GM19025 (cell line): ENCODE measurements around the gene SCAI.
"Not testable (repeated sequence)": the region's sequence is repeated elsewhere in the genome, so short reads cannot be mapped to it uniquely, and the experiment has no call there.

Experiments used
- ATAC-seq: cut with Tn5 transposase; IDR thresholded peaks from one replicate; pipeline ENCODE4 v1.9.1; 2021; ENCODE audit warnings: mild to moderate bottlenecking, low read depth, moderate library complexity; ENCODE audit not compliant: unreplicated experiment

Gene SCAI

GRCh38 chr9:125150349-125151245 lies 7.3 kb upstream of the SCAI start:
- no peak for ATAC-seq

- no peak for ATAC-seq
Measured at GRCh38 chr9:125147401-125147951, 4.1 kb upstream of the SCAI start.

GRCh38 chr9:125146247-125146646 lies 2.9 kb upstream of the SCAI start:
- no peak for ATAC-seq

GRCh38 chr9:125145425-125145824 lies 2.1 kb upstream of the SCAI start:
- no peak for ATAC-seq

- ATAC-seq, result no peak
Measured at GRCh38 chr9:125142560-125143376, 560 bp downstream of the SCAI start.

GRCh38 chr9:125141751-125142150 lies 1.6 kb downstream of the SCAI start:
- no peak for ATAC-seq

- ATAC-seq, result no peak
Measured at GRCh38 chr9:125141251-125141650, 2.1 kb downstream of the SCAI start.

- no peak for ATAC-seq
Measured at GRCh38 chr9:125140576-125140975, 2.8 kb downstream of the SCAI start.

GRCh38 chr9:125137200-125137599 lies 6.1 kb downstream of the SCAI start:
- ATAC-seq, result no peak

- ATAC-seq, result no peak
Measured at GRCh38 chr9:125134976-125135375, 8.4 kb downstream of the SCAI start.

GRCh38 chr9:125133403-125134329 lies 9.7 kb downstream of the SCAI start:
- no peak for ATAC-seq

GRCh38 chr9:125131778-125132177 lies 11.6 kb downstream of the SCAI start:
- ATAC-seq, result no peak

GRCh38 chr9:125126019-125126746 lies 17.1 kb downstream of the SCAI start:
- peak; percentile 85 for ATAC-seq

GRCh38 chr9:125125523-125125922 lies 17.8 kb downstream of the SCAI start:
- ATAC-seq, result no peak

- ATAC-seq, result no peak
Measured at GRCh38 chr9:125121146-125121545, 22.2 kb downstream of the SCAI start.

- ATAC-seq, result no peak
Measured at GRCh38 chr9:125119643-125120286, 23.6 kb downstream of the SCAI start.

- not testable (repeated sequence) for ATAC-seq
Measured at GRCh38 chr9:125118696-125119095, 24.6 kb downstream of the SCAI start.

GRCh38 chr9:125114503-125114902 lies 28.8 kb downstream of the SCAI start:
- not testable (repeated sequence) for ATAC-seq

GRCh38 chr9:125110464-125110863 lies 32.9 kb downstream of the SCAI start:
- ATAC-seq, result no peak
